ENCODE data around the gene SCYGR1. TPM values are rescaled to one million over a fixed set of nuclear protein-coding genes. Genes with fewer than 3 reads are reported as not detected.

Gene SCYGR1
- total RNA-seq, 1 experiment from 2014 or later, result not detected

- no peaks in the 10 kb centered on the region for H3K27me3 ChIP-seq (replicated peaks; ENCODE audit: insufficient read depth, low read depth, low read length, poor library complexity)
- no peak for TF ChIP-seq EZH2 (IDR thresholded peaks at IDR 0.05; ENCODE audit: borderline replicate concordance, low read depth, low read length, poor library complexity, severe bottlenecking)
- TF ChIP-seq CTCF (conservative IDR thresholded peaks at IDR 0.05; ENCODE audit: low read depth, low read length), result no peak
- ChIA-PET CTCF (no interaction called here), POLR2A (ENCODE audit: low non-redundant PET) (no interaction called here)
- no TSS peak for BruUV-seq (replicated peaks)
- no peak for DNase-seq (ENCODE audit: low spot score)
- H3K4me3 ChIP-seq (ENCODE audit: low read depth, low read length, poor library complexity, severe bottlenecking), result no peak overlapping the region
- no peaks in the 10 kb centered on the region for H3K9me3 ChIP-seq (ENCODE audit: low read depth, low read length, poor library complexity, severe bottlenecking)
- no peaks in the 10 kb centered on the region for H3K4me1 ChIP-seq (ENCODE audit: insufficient read depth, low read length, poor library complexity, severe bottlenecking)
- intact Hi-C loops (cut with micrococcal nuclease; ENCODE audit: unreplicated experiment), result no loop called here
- no peak overlapping the region for H3K27ac ChIP-seq (ENCODE audit: low read depth, low read length, poor library complexity, severe bottlenecking)
- H3K36me3 ChIP-seq (ENCODE audit: insufficient read depth, low read length, poor library complexity, severe bottlenecking), result peaks cover 45% of the 10 kb centered on the region
These were observed 48.6 kb downstream of the SCYGR1 start for GRCh38 chr2:227339098-227339599.

Other genes starting within 250 kb of the SCYGR1 start
- 0.11 TPM in 1 of 2 replicates, not detected in the other for gene COL4A4, start 223.7 kb downstream of the SCYGR1 start, total RNA-seq (2021)
- gene COL4A3, start 223.3 kb downstream of the SCYGR1 start, total RNA-seq (2021), result not detected in 2 replicates
- gene MFF, start 62.7 kb downstream of the SCYGR1 start, total RNA-seq (2021), result 113 and 116 TPM in 2 replicates
- gene TM4SF20, start 8.6 kb downstream of the SCYGR1 start, total RNA-seq (2021), result not detected in 2 replicates
- 118 and 122 TPM in 2 replicates for gene AGFG1, start 84.2 kb upstream of the SCYGR1 start, total RNA-seq (2021)
- not detected in 2 replicates for gene SCYGR2, start 210.9 kb upstream of the SCYGR1 start, total RNA-seq (2021)
- gene SCYGR3, start 226.9 kb upstream of the SCYGR1 start, total RNA-seq (2021), result not detected in 2 replicates
- gene SCYGR4, start 229.5 kb upstream of the SCYGR1 start, total RNA-seq (2021), result not detected in 2 replicates

All from A673 (cell line).